ENCODE data around the gene RGP1.

GRCh38 chr9:35757892-35758275 is 8.8 kb downstream of the RGP1 start:
- no peak for TF ChIP-seq EZH2 (IDR thresholded peaks at IDR 0.05; ENCODE audit: insufficient read depth, poor library complexity, severe bottlenecking)
- no peak for TF ChIP-seq EZH2phosphoT487 (IDR thresholded peaks at IDR 0.05; ENCODE audit: insufficient read depth, low read depth)

Measured in GM23248 (cell line).